Prostate gland (tissue), 2 donors: ENCODE measurements around the gene FAM193A.

Experiments
- POLR2AphosphoS5 ChIP-seq: sonication (generic); formaldehyde crosslinking; IDR thresholded peaks from one replicate; pipeline ENCODE4 v1.6.1; 2017; ENCODE audit warnings: antibody characterized with exemption
- TF ChIP-seq, protein P1 (sequence below), 4 experiments: fragments of 200-600 bp in 2 of 4; fragments of 450-650 bp in 2 of 4; sonication (generic) in 2 of 4; IDR thresholded peaks; 1 replicate in 3 of 4; 2 replicates in 1 of 4; pipeline ENCODE4 v1.5.1; 2016 to 2019; ENCODE audit warnings: antibody characterized with exemption in 4 of 4, mild to moderate bottlenecking in 2 of 4, moderate library complexity in 2 of 4

DNA sequence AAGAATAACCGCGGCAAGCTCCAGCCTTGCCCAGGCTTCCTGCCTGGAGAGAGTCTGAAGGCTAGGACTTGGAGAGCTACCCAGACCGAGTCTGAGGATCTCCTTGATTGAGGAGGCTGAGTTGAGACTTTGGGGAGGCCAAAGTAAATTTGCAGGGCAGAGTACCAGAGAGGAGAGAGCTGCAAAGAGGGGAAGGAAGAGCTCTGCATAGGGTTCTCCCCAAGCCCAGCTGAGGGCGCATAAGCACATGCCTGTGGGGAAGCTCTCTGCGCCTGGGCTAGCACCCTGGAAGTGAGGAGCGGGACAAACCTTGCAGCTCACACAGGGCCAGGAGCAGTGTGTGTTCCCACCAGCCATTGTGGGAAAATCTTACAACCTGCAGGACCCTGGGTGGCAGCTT, 56.1 kb downstream of the FAM193A start:
- TF ChIP-seq, protein P1, sequence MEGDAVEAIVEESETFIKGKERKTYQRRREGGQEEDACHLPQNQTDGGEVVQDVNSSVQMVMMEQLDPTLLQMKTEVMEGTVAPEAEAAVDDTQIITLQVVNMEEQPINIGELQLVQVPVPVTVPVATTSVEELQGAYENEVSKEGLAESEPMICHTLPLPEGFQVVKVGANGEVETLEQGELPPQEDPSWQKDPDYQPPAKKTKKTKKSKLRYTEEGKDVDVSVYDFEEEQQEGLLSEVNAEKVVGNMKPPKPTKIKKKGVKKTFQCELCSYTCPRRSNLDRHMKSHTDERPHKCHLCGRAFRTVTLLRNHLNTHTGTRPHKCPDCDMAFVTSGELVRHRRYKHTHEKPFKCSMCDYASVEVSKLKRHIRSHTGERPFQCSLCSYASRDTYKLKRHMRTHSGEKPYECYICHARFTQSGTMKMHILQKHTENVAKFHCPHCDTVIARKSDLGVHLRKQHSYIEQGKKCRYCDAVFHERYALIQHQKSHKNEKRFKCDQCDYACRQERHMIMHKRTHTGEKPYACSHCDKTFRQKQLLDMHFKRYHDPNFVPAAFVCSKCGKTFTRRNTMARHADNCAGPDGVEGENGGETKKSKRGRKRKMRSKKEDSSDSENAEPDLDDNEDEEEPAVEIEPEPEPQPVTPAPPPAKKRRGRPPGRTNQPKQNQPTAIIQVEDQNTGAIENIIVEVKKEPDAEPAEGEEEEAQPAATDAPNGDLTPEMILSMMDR (IDR thresholded peaks at IDR 0.05): no peak
- no peak for TF ChIP-seq POLR2AphosphoS5
